Parathyroid adenoma (tissue), 2 donors: Measurements from ENCODE around the gene NRAP.

ENCODE experiments used
- H2AFZ ChIP-seq: fragments of 300-600 bp; sonication (generic); one replicate; pipeline ENCODE4 v1.7.0; 2017; ENCODE audit warnings: antibody characterized with exemption, mild to moderate bottlenecking
- H3K27ac ChIP-seq: fragments of 300-600 bp; sonication (generic); one replicate; pipeline ENCODE4 v1.7.0; 2017
- H3K27me3 ChIP-seq: fragments of 300-600 bp; sonication (generic); one replicate; pipeline ENCODE4 v1.7.0; 2017; ENCODE audit warnings: low read length; ENCODE audit not compliant: control insufficient read depth, insufficient read depth
- H3K36me3 ChIP-seq: fragments of 300-600 bp; sonication (generic); one replicate; pipeline ENCODE4 v1.7.0; 2017; ENCODE audit warnings: low read length; ENCODE audit not compliant: control insufficient read depth, insufficient read depth
- H3K4me1 ChIP-seq: fragments of 300-600 bp; sonication (generic); one replicate; pipeline ENCODE4 v1.7.0; 2017; ENCODE audit warnings: control low read depth
- H3K4me2 ChIP-seq: fragments of 300-600 bp; sonication (generic); one replicate; pipeline ENCODE4 v1.7.0; 2017; ENCODE audit warnings: low read length
- H3K4me3 ChIP-seq: fragments of 300-600 bp; sonication (generic); one replicate; pipeline ENCODE4 v1.7.0; 2017; ENCODE audit warnings: low read depth, low read length
- H3K79me2 ChIP-seq: fragments of 300-600 bp; sonication (generic); one replicate; pipeline ENCODE4 v1.7.0; 2017; ENCODE audit warnings: control low read depth
- H3K9ac ChIP-seq: fragments of 300-600 bp; sonication (generic); one replicate; pipeline ENCODE4 v1.7.0; 2017; ENCODE audit warnings: mild to moderate bottlenecking
- H3K9me3 ChIP-seq: fragments of 300-600 bp; sonication (generic); one replicate; pipeline ENCODE4 v1.7.0; 2017; ENCODE audit warnings: low read length; ENCODE audit not compliant: control insufficient read depth
- CTCF ChIP-seq: fragments of 300-600 bp; sonication (generic); IDR thresholded peaks from one replicate; pipeline ENCODE4 v1.7.0; 2017; ENCODE audit warnings: antibody characterized with exemption, mild to moderate bottlenecking
- donor health status: primary hyperparathyroidism.

The NRAP gene

DNA sequence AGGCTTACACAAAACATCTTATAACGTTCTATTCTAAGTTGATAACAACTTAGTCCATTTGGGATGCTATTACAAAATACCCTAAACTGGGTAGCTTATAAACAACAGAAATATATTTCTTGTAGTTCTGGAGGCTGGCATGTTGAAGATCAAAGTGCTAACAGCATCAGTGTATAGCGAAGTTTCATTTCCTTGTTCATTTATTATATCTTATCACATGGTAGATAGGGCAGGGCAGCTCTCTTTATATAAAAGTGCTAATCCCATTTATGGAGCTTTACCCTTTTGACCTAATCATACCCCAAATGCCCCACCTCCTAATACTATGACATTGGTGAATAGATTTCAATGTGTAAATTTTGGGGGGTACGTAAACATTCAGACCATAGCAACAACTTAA is 22.2 kb upstream of the NRAP start:
- Histone ChIP-seq H3K9ac (no peak overlapping the region), H3K4me3 (no peak overlapping the region), H2AFZ (no peak overlapping the region), H3K36me3 (no peaks in the 10 kb centered on the region), H3K4me2 (no peak overlapping the region), H3K27ac (no peak overlapping the region), H3K4me1 (no peaks in the 10 kb centered on the region), H3K79me2 (peaks cover 8% of the 10 kb centered on the region), H3K9me3 (no peaks in the 10 kb centered on the region), H3K27me3 (no peaks in the 10 kb centered on the region)
- TF ChIP-seq CTCF, result no peak

- no peak overlapping the region for H3K4me3 ChIP-seq
- H3K4me2 ChIP-seq, result no peak overlapping the region
- H2AFZ ChIP-seq, result no peak overlapping the region
- H3K4me1 ChIP-seq, result no peaks in the 10 kb centered on the region
- H3K9me3 ChIP-seq, result no peaks in the 10 kb centered on the region
- TF ChIP-seq CTCF, result no peak
- no peaks in the 10 kb centered on the region for H3K27me3 ChIP-seq
- no peak overlapping the region for H3K27ac ChIP-seq
- H3K9ac ChIP-seq, result no peak overlapping the region
- H3K79me2 ChIP-seq, result peaks cover 8% of the 10 kb centered on the region
- H3K36me3 ChIP-seq, result no peaks in the 10 kb centered on the region
Measured at GRCh38 chr10:113683300-113683699, 19.5 kb upstream of the NRAP start.

GRCh38 chr10:113681533-113682470 is 18.0 kb upstream of the NRAP start:
- no peak overlapping the region for H2AFZ ChIP-seq
- TF ChIP-seq CTCF, result no peak
- no peaks in the 10 kb centered on the region for H3K79me2 ChIP-seq
- H3K27me3 ChIP-seq, result no peaks in the 10 kb centered on the region
- H3K4me2 ChIP-seq, result no peak overlapping the region
- H3K36me3 ChIP-seq, result no peaks in the 10 kb centered on the region
- no peak overlapping the region for H3K9ac ChIP-seq
- no peak overlapping the region for H3K27ac ChIP-seq
- H3K4me1 ChIP-seq, result no peaks in the 10 kb centered on the region
- H3K9me3 ChIP-seq, result no peaks in the 10 kb centered on the region
- no peak overlapping the region for H3K4me3 ChIP-seq

DNA sequence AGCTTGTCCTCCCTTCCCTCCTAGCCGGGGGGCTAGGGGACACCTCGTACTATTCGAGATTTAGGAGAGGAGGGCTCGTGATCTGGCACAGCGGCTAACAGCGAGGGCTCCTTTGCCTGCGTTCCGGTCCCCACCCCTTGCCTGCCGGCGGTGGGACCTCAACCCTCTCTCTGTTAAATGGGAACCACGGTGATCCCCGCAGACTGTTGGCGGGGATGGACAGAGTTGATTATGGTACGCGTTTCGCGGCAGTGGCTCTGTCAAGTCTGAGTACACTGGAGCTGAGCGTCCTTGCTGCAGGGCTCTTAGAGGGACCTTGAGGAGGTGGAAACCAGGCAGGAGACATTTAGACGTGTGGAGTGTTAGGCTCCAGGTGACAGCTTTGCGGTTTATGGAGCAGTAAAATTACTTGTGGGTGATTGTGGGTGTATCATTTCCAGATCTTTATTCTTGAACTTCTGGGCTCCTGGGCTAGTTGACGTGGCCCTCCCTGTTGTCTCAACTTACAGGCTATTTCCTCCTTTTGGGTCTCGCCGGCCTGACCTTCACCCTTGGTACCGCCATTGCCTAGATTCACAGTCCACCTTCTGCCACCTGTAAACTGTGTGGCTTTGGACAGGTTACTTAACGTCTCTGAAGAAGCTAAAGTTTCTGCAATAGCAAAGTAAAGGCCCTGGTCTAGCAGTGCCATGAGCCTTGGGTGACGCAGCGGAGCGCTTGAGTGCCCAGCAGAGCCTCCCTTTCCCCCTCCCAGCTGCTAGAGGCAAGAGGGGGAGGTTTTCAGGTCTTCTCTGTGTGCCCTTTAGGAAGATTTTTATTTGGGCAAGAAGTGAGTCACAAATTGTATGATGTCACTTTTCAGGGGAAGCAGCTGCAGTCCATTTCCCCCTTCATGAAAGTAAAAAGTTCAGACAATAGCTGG is 16.6 kb upstream of the NRAP start:
- peak overlapping the region; percentile 40 for H3K9ac ChIP-seq
- peak overlapping the region; percentile 71 for H3K27ac ChIP-seq
- no peaks in the 10 kb centered on the region for H3K79me2 ChIP-seq
- H3K27me3 ChIP-seq, result no peaks in the 10 kb centered on the region
- H3K4me3 ChIP-seq, result peak overlapping the region; percentile 98
- H3K4me1 ChIP-seq, result no peaks in the 10 kb centered on the region
- H2AFZ ChIP-seq, result peak overlapping the region; percentile 85
- no peaks in the 10 kb centered on the region for H3K9me3 ChIP-seq
- TF ChIP-seq CTCF, result no peak
- no peaks in the 10 kb centered on the region for H3K36me3 ChIP-seq
- peak overlapping the region; percentile 98 for H3K4me2 ChIP-seq
